Germinal center (tissue), 1 donor: ENCODE measurements around the gene TBXA2R.
"Not testable (repeated sequence)": the region's sequence is repeated elsewhere in the genome, so short reads cannot be mapped to it uniquely, and the experiment has no call there.

ENCODE experiments used
- DNase-seq: peaks from one replicate; pipeline ENCODE4 v3.0.0; 2012; ENCODE audit warnings: mixed read lengths, low spot score

The TBXA2R gene

GRCh38 chr19:3639479-3639878, 32.8 kb upstream of the TBXA2R start:
- no peak for DNase-seq

GRCh38 chr19:3638208-3639193, 31.8 kb upstream of the TBXA2R start:
- DNase-seq, result no peak

GRCh38 chr19:3637621-3638020, 30.9 kb upstream of the TBXA2R start:
- no peak for DNase-seq

- DNase-seq, result no peak
These were observed 30.3 kb upstream of the TBXA2R start for GRCh38 chr19:3636962-3637361.

GRCh38 chr19:3636506-3636905, 29.8 kb upstream of the TBXA2R start:
- DNase-seq, result no peak

- DNase-seq, result no peak
These were observed 27.9 kb upstream of the TBXA2R start for GRCh38 chr19:3634496-3635045.

GRCh38 chr19:3633559-3633988, 26.9 kb upstream of the TBXA2R start:
- no peak for DNase-seq

- no peak for DNase-seq
These were observed 26.3 kb upstream of the TBXA2R start for GRCh38 chr19:3632739-3633558.

- DNase-seq, result no peak
These were observed 25.4 kb upstream of the TBXA2R start for GRCh38 chr19:3632098-3632497.

GRCh38 chr19:3631053-3631861, 24.6 kb upstream of the TBXA2R start:
- DNase-seq, result no peak

GRCh38 chr19:3628766-3629165, 22.1 kb upstream of the TBXA2R start:
- not testable (repeated sequence) for DNase-seq

- no peak for DNase-seq
These were observed 20.7 kb upstream of the TBXA2R start for GRCh38 chr19:3627351-3627723.

GRCh38 chr19:3626473-3627350, 20.0 kb upstream of the TBXA2R start, which contains the start of gene CACTIN:
TSS of gene CACTIN (minus strand) at chr19:3626790. CDS start at chr19:3626762, 28 bp downstream.
- peak; percentile 100 for DNase-seq

GRCh38 chr19:3625996-3626472, 19.4 kb upstream of the TBXA2R start:
- DNase-seq, result no peak

GRCh38 chr19:3623716-3624115, 17.0 kb upstream of the TBXA2R start:
- DNase-seq, result no peak

- no peak for DNase-seq
These were observed 15.5 kb upstream of the TBXA2R start for GRCh38 chr19:3622224-3622623.

GRCh38 chr19:3621689-3622088, 15.0 kb upstream of the TBXA2R start:
- no peak for DNase-seq

- no peak for DNase-seq
These were observed 14.3 kb upstream of the TBXA2R start for GRCh38 chr19:3620817-3621547.

- no peak for DNase-seq
These were observed 13.6 kb upstream of the TBXA2R start for GRCh38 chr19:3620145-3620816.
